HG02610 (cell line): ENCODE measurements around the gene TRIP12.
"Not testable (repeated sequence)": the region's sequence is repeated elsewhere in the genome, so short reads cannot be mapped to it uniquely, and the experiment has no call there.

Experiments used
- ATAC-seq: cut with Tn5 transposase; IDR thresholded peaks from one replicate; pipeline ENCODE4 v1.9.1; 2021; ENCODE audit warnings: mild to moderate bottlenecking, moderate library complexity; ENCODE audit not compliant: unreplicated experiment

TRIP12 gene

DNA sequence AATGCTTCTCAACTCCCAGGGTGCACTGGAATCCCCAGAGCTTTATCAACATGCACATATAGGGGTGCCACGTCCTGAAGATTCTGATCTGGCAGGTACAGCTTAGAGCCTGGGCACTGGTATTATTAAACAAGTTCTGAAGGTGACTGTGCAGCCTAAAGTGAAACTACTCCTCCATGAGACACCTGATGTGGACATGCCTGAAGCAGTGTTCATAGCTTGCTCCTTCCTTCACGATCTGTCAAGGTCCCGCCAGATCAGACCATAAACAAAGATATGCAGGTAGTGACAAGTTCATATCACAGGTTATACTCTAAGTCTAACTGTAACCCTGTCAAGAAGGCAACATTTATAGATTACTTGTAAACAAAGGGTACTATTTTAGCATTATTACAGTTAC is 142.2 kb downstream of the TRIP12 start:
- ATAC-seq: no peak

DNA sequence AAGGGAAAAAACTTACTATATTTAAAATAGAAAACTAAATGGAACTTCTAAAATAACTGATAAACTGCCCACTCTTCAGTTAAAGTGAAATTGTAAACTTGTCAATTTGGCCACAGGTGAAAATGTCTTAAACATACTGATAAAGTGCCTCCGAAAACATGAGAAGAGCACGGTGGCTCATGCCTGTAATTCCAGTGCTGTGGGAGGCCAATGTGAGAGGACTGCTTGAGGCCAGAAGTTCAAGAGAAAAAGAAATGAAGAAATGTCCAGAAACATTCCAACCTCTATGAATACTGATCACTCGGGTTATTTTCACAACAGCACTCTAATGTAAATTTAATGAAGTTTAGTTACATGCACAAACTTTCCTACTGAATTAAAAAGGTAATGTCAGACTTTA is 144.1 kb downstream of the TRIP12 start:
- ATAC-seq: no peak

DNA sequence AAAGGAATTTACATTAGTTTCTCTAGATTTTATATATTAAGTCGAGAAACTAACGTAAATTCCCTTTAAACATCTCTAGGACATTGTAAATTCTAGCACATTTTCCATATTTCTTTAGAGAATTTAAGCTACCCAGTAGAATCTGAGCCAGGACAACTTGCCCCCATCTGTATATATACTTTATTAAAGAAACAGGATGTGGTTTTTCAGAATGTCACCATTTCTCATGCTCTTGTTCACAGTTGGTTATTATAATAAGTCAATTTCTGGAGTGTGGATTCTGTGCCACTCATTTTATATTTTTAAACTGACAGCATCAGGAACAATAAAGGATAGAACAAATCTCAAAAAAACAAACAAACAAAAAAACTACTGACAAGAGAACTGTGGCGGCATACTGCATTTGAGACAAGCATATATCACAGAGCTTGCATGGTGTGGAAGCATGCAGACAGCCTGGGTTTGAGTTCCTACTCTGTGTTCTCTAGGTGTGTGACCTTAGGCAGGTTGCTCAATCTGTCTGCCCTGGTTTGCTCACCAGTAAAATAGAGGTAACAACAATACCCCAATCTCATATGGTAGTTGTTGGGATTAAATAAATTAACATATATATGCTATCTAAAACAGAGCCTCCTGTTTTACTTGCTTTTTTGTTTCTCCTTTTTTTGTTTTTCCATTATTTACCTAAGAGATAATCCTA is 146.0 kb downstream of the TRIP12 start:
- no peak for ATAC-seq

DNA sequence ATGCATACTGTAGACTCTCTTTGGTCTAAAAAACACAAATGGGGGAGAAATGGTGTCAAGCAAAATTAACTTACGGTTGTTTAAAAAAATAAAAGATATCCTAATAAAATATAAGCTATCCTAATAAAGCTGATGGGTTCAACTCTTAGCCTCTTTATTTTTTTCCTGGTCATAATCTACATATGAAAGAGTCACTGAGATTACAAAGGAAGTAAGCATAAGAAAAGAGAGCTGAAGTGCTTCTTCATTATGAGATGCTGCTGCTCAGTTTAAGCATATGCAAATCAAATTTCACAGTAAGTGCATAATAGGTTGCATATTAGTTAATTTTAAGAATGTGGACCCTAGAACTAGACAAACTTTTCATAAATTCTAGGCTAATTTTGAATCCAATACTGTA is 147.6 kb downstream of the TRIP12 start:
- ATAC-seq: no peak

DNA sequence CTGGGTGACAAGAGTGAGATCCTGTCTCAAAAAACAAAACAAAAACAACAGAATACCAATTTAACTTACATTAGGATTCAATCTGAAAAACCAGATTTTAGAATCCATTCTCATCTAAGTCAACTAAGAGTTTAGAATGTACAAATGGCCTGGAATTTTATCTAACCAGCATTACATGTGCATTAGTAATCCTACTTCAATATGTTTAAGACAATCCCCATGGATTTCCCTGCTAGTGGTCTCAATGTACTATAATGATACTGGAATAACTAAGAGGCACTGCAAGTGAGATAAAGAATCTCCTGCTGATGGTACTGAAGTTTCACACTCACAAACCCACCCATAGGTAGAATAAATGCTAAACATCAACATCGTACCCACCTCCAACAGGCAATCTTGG is 153.6 kb downstream of the TRIP12 start:
- ATAC-seq: no peak

DNA sequence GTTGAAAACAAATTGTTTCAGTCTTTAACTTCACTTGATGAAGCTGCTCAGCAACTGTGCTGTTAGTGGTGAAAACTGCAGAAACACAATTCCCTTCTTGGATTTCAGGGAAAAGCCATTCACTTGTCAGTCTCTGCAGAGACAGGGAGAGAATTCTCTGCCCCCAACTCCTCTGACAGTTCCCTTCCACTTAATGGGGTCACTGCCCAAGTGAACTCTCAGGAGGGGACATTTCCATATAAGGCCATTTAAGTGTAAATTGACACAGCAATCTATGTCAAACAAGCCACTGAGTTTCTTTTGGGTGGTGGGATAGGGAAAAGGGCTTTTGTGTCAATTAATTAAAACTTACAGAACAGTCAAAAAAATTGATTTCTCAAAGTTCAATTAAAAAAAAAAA is 156.1 kb downstream of the TRIP12 start:
- ATAC-seq: no peak

DNA sequence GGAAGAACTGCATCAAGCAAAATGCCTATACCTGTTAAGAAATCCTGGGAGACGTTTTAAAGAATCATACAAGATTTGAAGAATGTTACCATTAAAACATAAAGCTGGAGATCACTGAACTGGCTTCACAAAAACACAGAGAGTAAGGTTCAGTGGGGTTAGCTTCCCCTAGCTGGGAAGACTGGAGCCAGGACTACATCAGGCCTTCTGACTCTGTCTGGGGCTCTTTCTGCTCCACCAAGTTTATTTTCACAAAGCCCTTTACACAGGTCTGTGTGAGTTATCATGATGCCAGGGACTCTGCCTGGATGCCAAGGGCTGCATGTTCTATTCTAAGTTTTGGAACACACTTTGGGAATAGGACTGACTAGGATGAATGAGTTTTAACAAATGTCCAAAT is 160.1 kb downstream of the TRIP12 start:
- no peak for ATAC-seq

DNA sequence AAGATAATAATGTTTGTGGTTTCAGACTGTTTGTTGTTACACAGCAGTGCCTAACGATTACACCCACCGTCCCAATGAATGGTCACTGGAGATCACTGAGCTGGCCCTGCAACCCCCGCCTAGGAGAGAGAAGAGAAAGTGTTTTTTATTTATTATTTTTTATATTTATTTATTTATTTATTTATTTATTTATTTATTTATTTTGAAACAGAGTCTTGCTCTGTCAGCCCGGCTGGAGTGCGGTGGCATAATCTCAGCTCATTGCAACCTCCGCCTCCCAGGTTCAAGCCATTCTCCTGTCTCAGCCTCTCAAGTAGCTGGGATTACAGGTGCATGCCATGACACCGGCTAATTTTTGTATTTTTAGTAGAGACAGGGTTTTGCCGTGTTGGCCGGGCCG is 164.3 kb downstream of the TRIP12 start:
- not testable (repeated sequence) for ATAC-seq

DNA sequence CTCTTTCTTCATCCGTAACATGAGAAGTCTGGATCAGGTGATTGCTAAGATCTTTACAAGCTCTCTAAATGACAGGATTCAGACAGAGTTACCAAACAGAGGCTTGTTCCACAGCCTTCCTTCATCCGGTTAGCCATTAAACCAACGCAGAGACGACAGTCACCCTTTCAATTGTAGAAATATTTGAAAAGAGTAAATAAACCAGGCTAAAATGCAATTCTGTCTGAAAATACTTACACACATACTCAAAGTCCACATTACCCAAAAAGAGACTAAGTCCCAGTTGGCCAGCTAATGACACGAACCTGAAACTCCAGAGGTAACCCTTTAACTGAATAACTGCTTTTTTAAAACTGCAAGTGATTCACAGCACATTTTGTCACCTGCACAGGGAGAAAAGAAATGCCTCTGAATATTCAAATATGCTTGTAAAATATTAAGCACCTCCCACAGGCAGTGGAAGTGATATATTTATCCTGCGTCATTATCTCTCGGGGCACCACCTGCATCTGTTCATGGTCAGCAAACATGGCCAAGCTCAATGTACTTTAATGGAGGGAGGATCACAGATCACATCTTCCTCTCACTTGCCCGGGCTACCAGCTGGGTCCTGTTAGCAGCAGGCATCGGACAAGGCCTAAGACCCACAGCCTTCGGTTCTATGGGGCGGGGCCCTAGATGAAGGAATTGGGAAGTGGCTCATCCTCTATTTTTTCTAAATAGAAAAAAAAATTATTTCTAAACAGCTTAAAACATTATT is 168.7 kb downstream of the TRIP12 start:
- ATAC-seq: no peak

DNA sequence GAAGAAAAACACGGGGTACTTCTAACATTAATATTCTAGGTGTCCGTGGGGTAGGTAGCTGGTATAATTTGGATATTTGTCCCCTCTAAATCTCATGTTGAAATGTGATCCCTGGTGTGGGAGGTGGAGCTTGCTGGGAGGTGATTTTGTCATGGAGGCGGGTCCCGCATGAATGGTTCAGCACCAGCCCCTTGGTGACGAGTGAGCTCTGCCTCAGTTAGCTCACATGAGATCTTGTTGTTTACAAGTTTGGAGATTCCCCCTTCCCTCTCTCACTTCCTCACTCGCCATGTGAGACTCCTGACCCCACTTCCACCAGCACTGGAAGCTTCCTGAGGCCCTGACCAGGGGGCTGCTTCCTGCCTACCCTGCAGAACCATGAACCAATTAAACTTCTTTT is 172.0 kb downstream of the TRIP12 start:
- ATAC-seq: no peak

DNA sequence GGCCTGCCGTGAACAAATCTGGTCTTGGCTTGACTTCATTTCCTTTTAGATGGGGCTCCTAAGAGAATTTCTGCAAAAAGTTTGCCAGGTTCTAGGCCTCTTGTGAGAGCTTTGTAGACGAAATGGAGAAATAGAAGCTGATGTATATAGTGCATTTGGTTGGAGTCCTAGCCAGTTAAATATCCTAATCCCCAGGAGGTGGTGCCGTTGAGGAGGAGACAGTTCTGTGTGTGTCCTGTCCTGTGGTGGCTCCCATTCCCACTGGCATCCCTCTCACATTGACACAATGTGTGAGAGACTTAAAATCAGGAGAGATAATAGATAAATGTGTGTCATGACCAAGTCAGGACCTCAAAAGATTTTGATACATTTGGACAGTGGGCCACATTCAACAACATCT is 172.9 kb downstream of the TRIP12 start:
- ATAC-seq: no peak

DNA sequence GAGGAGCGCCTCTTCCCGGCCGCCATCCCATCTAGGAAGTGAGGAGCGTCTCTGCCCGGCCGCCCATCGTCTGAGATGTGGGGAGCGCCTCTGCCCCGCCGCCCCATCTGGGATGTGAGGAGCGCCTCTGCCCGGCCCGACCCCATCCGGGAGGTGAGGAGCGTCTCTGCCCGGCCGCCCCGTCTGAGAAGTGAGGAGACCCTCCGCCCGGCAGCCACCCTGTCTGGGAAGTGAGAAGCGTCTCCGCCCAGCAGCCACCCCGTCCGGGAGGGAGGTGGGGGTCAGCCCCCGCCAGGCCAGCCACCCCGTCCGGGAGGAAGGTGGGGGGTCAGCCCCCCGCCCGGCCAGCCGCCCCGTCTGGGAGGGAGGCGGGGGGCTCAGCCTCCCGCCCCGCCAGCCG is 179.1 kb downstream of the TRIP12 start:
- not testable (repeated sequence) for ATAC-seq

DNA sequence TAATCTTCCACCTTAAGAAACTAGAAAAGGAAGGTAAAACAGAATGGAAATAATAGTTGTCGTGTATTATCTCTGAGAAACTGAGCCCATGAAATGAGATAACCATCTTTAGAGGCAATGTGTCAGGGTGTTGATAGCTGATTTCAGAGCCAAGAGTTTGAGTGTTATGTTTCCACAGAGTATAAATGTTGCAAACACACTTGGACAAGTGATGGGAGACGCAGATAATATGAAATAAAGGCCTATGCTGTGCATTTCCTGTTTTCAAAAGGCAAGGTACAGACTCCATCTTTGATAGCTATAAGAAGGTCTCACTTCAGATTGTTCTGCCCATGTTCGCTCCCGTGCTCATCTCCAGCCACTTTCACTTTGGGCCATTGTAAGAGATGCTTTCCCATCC is 181.5 kb downstream of the TRIP12 start:
- ATAC-seq: no peak

DNA sequence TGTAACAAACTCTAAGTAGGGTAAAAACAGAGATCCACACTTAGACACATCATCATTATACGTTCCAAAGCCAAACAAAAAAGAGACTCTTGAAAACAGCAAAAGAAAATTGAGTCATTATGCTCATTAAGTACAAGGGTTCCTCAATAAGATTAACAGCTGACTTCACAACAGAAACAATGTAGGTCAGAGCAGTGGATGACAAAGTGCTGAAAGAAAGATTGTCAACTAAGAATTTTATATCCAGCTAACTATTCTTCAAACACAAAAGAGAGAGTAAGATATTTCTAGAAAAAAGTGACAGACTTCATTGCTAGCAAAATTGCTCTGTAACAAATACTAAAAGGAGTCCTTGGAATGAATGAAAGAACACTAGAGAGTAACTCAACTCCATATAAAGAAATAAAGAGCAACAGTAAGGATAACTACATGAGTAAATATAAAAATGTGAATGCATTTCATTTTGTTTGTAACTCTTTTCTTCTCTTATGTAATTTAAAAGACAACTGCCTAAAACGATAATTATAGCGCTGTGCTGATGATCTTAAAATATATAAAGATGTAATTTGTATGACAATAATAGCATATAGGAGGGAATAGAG is 183.7 kb downstream of the TRIP12 start:
- no peak for ATAC-seq

DNA sequence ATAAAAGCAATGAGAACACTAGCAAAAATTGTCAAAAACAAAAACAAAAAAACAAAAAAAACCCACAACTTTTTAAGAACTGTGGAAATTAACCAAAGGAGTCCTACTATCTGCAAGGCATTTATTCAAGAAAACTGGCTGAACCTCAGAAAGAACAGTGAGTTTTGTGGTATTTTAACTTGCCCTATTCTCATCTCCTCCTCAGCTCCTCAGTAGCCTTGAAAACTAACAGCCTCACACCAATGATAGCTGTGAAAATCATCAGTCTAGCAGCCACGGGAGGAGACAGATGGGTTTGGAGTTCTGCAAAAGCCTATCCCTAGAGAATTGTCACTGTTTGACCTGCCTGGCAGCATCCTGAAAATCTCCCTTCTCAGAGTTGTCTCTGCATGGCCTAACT is 187.4 kb downstream of the TRIP12 start:
- ATAC-seq: no peak

DNA sequence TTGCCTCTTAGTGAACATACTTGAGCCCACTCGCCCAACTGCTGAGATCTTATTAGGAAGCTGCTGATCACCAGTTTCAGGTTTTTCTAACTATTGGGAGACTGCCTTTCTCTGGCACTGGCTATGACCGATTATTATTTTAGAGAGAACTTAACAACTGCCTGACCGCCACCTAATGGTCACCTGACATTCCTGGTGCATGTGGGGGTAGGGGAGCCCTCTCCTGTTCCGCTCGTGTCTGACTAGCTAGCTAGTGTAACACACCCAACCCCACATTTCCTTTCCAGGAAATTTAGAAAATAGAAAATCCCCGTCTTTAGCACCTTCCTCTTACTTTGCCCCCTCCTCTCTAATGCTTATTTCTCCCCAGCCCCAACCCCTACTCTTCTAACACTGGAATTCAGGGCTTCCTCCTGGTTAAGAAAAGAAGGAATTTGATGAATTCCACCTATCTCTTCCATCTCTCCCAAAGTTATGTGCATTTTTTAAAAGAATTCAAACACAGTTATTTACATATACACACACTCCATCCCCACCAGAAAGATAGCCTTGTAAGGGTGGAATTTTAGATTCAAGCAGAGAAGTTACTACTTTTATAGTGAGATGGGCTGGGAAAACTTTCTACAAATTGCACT is 188.1 kb downstream of the TRIP12 start:
- ATAC-seq: no peak

DNA sequence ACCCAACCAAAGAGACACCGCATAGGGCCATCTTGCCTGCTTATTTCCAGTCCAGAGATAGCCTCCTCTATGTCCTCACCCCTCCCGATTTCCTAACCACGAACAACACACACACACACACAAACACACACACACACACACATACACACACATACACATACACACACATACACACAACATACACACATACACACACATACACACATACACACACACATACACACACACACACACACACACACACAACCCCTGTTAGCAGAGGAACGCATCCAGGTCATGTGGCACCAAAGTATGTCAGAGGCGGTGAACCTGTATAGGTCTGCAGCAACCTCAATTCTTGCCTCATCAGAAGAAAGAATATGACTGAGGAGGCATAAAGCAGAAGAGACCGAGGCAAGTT is 188.9 kb downstream of the TRIP12 start:
- ATAC-seq: no peak

DNA sequence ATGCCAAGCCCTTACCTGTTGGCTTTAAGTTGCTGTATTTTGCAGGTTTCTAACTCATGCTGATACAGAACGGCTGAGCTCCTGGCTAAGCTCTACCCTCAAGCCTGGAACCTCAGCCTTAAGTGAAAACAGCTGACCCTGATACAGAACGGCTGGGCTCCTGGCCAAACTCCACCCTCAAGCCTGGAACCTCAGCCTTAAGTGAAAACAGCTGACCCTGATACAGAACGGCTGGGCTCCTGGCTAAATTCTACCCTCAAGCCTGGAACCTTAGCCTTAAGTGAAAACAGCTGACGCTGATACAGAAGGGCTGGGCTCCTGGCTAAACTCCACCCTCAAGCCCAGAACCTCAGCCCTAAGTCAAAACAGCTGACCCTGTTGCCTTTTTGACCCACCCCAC is 189.9 kb downstream of the TRIP12 start:
- no peak for ATAC-seq

DNA sequence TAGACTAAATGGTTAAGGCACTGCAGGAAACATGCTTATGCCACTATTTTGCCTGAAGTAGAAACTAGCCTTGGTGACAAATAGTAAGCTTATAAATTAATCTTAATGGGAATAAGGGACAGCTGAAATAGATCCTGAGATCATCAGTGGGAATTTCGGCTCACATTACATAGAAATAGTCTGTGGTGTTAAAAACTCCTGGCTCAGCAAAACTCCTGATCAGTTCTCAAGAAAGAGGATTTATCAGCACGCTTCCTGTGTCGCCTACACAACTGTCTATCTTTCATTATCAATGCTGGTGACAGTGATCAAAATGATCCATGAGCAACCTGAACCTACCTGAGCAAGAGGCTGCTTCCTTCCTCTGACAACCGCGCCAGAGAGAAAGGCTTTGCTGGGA is 190.4 kb downstream of the TRIP12 start:
- no peak for ATAC-seq

DNA sequence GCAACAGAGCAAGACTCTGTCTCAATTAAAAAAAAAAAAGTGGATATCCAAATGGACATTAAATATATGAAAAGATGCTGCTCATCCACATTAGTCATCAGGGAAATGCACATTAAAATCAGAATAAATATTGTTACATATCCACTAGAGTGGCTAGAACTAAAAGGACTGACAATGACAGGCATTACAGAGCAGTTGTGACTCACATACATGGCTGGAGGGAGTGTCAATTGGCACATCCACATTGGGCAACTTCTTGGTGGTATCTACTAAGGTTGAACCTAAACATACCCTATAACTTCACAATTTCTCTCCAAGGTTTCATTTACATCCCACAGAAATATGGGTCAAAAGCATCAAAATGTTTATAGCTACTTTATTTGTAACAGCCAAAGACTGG is 193.4 kb downstream of the TRIP12 start:
- no peak for ATAC-seq

DNA sequence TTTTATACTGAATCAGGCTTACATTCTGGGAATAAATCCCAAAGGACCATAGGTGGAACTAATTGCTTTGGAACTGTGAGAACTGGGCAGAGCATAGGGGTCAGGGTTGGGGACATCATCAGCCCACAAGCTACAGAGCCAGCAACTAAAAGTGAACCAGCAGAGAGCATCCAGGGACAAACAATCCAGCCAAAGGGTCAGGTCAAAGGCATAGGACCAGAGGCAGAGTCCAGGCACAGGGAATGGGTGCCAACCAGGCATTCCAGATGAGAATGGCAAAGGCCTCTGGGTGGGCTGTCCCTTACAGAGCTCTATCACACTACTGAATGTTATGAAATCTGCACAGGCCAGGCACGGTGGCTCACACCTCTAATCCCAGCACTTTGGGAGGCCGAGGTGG is 195.2 kb downstream of the TRIP12 start:
- no peak for ATAC-seq
